Cardiac muscle cell (in vitro differentiated cells and primary cell): ENCODE data around the gene MET. TPM values are rescaled to one million over a fixed set of nuclear protein-coding genes. Genes with fewer than 3 reads are reported as not detected.

Experiments
- DNase-seq, 2 donors: peaks; one replicate each; pipeline versions ENCODE4 v3.0.0 to v3.0.0-alpha.2; 2010 to 2017; ENCODE audit warnings: low read depth in 1 of 2, low spot score in 1 of 2
- H3K27ac ChIP-seq: fragments of 200-600 bp; sonication (generic); 2 replicates; pipeline ENCODE4 v1.5.1; 2016
- H3K27me3 ChIP-seq: fragments of 200-600 bp; sonication (generic); 2 replicates; pipeline ENCODE4 v1.6.0; 2016; ENCODE audit warnings: control low read depth
- H3K36me3 ChIP-seq: fragments of 200-600 bp; sonication (generic); 2 replicates; pipeline ENCODE4 v1.5.1; 2016; ENCODE audit warnings: control low read depth
- H3K4me1 ChIP-seq: fragments of 200-600 bp; sonication (generic); 2 replicates; pipeline ENCODE4 v1.8.1; 2017; ENCODE audit warnings: low read depth, mild to moderate bottlenecking, mixed run types
- H3K4me3 ChIP-seq: fragments of 200-600 bp; sonication (generic); 2 replicates; pipeline ENCODE4 v1.5.1; 2016; ENCODE audit warnings: mild to moderate bottlenecking
- H3K9me3 ChIP-seq: fragments of 200-600 bp; sonication (generic); 2 replicates; pipeline ENCODE4 v1.5.1; 2017; ENCODE audit warnings: low read depth, mild to moderate bottlenecking, control low read depth
- polyA plus RNA-seq: library from polyadenylated mRNA; unstranded; fragments of >200 nt; fragmentation: Nextera tagmentation; extraction: Ambion mirVana; gene quantifications from 2 replicates; pipeline ENCODE4 v1.2.1, GENCODE V29; 2016
- total RNA-seq: library from RNA; depleted of rRNA; stranded (reverse); fragments of >200 nt; gene quantifications from 2 replicates; pipeline ENCODE4 v1.2.3, GENCODE V29; 2016
- TF ChIP-seq, protein P1 (sequence below): IDR thresholded peaks from 2 replicates; pipeline ENCODE4 v1.5.1; 2012; ENCODE audit warnings: low read depth, mild to moderate bottlenecking, low read length

The MET gene
- total and polyA plus RNA-seq, 2 experiments from 2014 or later: 1.8 to 1.9 TPM

DNA sequence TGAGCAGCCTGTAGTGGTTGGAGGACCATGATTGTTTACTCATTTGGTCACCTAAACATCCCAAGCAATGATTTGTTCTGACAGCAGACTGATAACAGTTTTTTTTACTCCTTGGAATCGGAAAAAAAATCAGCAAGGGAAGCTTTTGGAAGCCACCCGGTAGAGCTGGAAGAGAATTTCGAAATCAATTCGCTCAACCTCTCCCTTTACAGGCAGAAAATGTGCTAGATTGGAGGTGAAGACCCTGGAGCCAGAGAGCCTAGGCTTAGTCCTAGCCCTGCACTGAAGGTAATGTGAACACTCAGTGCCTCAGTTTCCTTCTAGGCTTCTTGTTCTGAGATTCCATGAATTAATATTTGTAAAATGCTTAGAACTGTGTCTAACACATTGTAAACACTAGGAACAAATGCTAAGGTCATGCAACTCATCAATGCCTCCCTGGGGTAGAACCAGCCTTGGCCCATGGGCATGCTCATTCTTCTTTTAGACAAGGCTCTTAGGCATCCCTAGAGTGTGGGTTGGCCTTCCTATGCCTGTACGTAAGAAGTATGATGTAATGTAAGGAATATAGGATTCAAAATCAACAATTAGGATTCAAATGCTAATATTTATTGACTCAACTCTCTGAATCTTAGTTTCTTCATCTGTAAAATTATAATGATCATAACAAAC lies 52.7 kb downstream of the MET start:
- Histone ChIP-seq H3K27ac (no peak overlapping the region), H3K27me3 (no peaks in the 10 kb centered on the region), H3K4me1 (no peaks in the 10 kb centered on the region), H3K4me3 (no peak overlapping the region), H3K36me3 (no peaks in the 10 kb centered on the region), H3K9me3 (no peaks in the 10 kb centered on the region)
- TF ChIP-seq, protein P1, sequence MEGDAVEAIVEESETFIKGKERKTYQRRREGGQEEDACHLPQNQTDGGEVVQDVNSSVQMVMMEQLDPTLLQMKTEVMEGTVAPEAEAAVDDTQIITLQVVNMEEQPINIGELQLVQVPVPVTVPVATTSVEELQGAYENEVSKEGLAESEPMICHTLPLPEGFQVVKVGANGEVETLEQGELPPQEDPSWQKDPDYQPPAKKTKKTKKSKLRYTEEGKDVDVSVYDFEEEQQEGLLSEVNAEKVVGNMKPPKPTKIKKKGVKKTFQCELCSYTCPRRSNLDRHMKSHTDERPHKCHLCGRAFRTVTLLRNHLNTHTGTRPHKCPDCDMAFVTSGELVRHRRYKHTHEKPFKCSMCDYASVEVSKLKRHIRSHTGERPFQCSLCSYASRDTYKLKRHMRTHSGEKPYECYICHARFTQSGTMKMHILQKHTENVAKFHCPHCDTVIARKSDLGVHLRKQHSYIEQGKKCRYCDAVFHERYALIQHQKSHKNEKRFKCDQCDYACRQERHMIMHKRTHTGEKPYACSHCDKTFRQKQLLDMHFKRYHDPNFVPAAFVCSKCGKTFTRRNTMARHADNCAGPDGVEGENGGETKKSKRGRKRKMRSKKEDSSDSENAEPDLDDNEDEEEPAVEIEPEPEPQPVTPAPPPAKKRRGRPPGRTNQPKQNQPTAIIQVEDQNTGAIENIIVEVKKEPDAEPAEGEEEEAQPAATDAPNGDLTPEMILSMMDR: no peak
- no peak for DNase-seq

DNA sequence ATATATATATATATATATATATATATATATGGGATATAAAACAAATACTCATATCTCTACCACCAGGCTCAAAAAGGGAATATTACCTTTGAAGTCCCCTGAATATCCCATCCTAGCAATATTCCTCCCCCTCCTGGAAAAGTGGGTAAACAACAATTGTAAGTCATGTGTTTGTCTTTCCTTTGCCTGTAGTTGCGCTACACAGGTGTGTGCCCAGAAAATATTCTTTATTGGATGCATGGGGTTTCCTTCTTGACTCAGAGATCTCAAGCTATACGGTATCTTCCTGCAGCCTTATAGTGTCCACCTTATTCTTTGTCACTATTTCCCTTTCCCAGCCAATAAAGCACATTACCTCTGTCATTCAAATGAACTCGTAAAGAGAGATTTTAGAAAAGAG lies 54.2 kb downstream of the MET start:
- H3K36me3 ChIP-seq: no peaks in the 10 kb centered on the region
- TF ChIP-seq, protein P1: no peak
- H3K9me3 ChIP-seq: no peaks in the 10 kb centered on the region
- no peak overlapping the region for H3K4me3 ChIP-seq
- no peak for DNase-seq
- H3K27me3 ChIP-seq: no peaks in the 10 kb centered on the region
- no peaks in the 10 kb centered on the region for H3K4me1 ChIP-seq
- no peak overlapping the region for H3K27ac ChIP-seq

DNA sequence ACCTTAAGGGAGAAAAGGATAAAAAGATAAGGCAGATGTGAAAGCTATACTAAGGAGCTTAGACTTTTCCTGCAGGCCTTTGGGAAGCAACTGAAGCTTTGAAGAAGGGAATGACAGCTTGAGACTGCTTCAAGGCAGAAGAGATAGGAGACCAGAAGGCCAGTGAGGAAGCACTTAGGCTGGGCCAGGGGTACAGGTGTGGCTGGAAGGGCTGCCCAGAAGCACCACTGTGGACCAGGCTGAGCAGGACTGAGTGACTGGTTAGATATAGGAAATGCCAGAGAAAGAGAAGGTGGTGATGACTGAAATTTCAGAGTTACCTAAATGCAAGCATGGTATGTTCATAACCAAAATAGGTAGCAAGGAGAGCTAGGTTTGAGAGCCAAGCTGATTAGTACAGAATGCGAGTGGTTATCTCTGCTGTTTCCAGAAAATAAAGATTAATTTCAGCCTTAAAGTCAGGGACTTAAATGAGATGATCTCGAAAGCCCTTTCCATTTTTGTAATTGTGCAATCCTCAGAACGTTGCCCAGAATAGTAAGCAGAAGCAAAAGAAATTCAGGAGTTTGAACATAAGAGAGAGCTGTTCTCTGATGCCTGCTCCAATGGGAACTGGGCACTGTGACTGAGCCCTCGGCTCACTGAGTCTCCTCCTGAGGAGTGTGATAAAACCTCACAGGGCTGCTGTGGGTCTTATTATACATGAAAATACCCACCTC lies 54.9 kb downstream of the MET start:
- Histone ChIP-seq H3K27me3 (no peaks in the 10 kb centered on the region), H3K9me3 (no peaks in the 10 kb centered on the region), H3K27ac (no peak overlapping the region), H3K36me3 (no peaks in the 10 kb centered on the region), H3K4me1 (no peaks in the 10 kb centered on the region), H3K4me3 (no peak overlapping the region)
- DNase-seq: peak in 1 of 2 donors; percentile 50
- TF ChIP-seq, protein P1: no peak

DNA sequence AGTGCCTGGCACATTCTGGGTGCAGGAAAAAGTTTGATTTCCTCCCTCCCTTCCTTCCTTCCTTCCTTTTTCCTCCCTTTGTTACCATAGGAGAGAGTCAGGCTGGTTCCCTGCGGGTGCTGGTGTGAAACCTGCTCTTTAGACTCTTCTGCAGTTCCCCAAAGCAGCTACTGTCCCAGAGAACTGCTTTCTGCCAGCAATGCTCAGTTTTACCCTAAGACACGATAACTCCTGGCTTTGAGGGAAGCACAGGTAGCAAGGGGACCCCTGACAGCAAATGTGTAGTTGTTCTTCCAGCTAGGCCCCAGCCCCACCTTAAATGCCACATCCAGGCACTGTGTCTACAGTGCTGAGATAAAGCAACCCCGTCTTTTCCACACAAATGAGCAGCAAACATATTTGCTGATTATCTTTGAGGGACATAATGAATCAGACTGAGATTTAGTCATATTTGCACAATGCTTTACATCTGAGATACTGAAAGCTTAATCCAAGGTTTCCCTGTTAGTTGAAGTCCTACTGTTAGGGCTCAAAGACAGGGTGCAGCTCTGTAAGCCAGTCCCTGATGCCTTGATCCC lies 55.5 kb downstream of the MET start:
- Histone ChIP-seq H3K4me1 (no peaks in the 10 kb centered on the region), H3K27ac (no peak overlapping the region), H3K4me3 (no peak overlapping the region), H3K9me3 (no peaks in the 10 kb centered on the region), H3K27me3 (no peaks in the 10 kb centered on the region), H3K36me3 (no peaks in the 10 kb centered on the region)
- TF ChIP-seq, protein P1: no peak
- DNase-seq: no peak

DNA sequence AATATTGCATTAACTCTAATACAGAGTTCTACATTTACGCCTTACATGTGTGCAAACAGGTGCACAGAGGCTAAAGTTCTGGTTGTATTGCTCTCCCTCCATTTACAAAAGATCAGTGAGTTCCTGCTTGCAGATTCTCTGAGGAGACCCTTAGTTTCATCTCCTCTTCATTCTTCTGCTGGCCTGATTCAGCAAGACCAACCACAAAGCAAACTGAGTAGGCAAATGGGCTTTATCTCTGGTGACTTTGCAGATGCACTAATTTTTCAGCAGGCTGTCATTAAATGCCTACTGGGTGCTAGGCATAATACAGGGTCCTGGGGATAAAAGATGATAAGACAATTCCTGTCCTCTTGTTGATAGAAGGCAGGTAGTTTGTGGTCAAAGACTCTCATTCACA lies 56.4 kb downstream of the MET start:
- Histone ChIP-seq H3K4me3 (no peak overlapping the region), H3K9me3 (no peaks in the 10 kb centered on the region), H3K27me3 (no peaks in the 10 kb centered on the region), H3K27ac (no peak overlapping the region), H3K4me1 (no peaks in the 10 kb centered on the region), H3K36me3 (no peaks in the 10 kb centered on the region)
- TF ChIP-seq, protein P1: no peak
- DNase-seq: no peak
